ENCODE results near the gene CD2. TPM values are rescaled to one million over a fixed set of nuclear protein-coding genes. Genes with fewer than 3 reads are reported as not detected.

The CD2 gene
- total and polyA plus RNA-seq, 2 experiments from 2014 or later, result not detected

DNA sequence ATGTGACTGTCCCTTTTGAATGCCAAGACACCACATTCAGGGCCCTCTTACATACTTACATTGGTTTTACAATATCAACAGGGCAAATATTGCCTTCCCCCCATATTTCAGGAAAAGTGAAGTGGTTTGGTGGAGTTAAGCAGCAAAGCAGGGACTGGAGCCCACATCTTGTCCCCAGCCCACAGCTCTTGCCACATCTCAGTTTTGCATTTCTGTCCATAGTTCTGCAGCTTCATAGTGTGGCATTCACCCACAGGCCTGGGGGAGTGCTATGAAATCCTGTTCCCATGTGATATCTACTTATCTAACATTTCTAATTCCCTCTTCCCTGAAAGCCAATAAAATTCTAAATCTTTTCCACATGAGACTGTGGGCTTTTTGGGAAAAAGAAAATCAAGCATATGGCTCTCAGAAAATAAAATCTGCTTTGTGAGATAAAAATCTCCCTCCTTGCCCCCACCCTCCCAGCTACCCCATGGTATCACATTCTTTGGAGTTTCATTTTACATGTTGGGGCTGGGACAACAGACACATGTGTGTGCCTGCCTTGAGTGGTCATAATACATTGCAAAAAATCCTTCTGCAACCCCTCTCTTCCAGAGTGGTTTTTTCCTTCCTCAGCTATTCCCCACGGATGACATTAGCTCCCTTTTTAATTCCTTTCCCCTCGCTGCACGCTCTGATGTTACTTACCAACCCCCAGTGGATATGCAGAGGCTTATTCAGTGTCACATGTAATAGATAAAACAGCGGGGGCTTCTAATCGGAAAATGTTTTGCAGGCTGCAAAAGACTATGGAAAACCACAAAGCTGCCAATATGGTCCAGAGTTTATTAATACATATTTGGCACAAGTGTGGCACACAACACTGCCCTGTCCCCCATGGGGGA, 20.5 kb upstream of the CD2 start:
- Histone ChIP-seq H3K9me3 (ENCODE audit: low read depth) (no peaks in the 10 kb centered on the region), H3K4me3 (no peak overlapping the region), H3K27ac (no peak overlapping the region), H3K27me3 (no peaks in the 10 kb centered on the region), H3K36me3 (no peaks in the 10 kb centered on the region), H3K4me1 (ENCODE audit: low read depth) (no peaks in the 10 kb centered on the region)
- no peak for DNase-seq (ENCODE audit: low read depth in 1 of 2, low spot score in 1 of 2)
- TF ChIP-seq, protein P1, sequence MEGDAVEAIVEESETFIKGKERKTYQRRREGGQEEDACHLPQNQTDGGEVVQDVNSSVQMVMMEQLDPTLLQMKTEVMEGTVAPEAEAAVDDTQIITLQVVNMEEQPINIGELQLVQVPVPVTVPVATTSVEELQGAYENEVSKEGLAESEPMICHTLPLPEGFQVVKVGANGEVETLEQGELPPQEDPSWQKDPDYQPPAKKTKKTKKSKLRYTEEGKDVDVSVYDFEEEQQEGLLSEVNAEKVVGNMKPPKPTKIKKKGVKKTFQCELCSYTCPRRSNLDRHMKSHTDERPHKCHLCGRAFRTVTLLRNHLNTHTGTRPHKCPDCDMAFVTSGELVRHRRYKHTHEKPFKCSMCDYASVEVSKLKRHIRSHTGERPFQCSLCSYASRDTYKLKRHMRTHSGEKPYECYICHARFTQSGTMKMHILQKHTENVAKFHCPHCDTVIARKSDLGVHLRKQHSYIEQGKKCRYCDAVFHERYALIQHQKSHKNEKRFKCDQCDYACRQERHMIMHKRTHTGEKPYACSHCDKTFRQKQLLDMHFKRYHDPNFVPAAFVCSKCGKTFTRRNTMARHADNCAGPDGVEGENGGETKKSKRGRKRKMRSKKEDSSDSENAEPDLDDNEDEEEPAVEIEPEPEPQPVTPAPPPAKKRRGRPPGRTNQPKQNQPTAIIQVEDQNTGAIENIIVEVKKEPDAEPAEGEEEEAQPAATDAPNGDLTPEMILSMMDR (IDR thresholded peaks at IDR 0.05; ENCODE audit: low read depth, low read length), result no peak

DNA sequence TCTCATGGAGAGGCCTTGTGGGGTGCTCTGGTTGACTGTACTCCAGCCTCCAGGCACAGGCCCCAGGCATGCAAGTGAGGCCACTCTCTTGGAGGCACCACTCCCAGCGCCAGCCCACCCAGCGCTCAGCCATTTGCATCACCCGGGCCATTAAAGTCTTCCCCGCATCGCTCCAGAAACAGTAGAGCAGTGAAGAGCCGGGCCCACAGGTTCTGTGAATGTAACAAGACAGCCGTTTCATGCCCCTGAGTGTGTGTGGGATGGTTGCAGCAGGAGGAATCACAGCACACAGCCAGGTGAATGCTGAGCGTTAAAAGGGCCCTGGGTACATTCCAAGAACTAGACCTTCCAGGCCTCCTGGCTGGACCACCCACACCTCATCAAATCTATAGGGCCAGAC, 19.0 kb upstream of the CD2 start:
- no peak for DNase-seq (ENCODE audit: low read depth in 1 of 2, low spot score in 1 of 2)
- no peaks in the 10 kb centered on the region for H3K4me1 ChIP-seq (ENCODE audit: low read depth)
- TF ChIP-seq, protein P1 (IDR thresholded peaks at IDR 0.05; ENCODE audit: low read depth, low read length), result no peak
- H3K27ac ChIP-seq, result no peak overlapping the region
- no peaks in the 10 kb centered on the region for H3K36me3 ChIP-seq
- H3K27me3 ChIP-seq, result no peaks in the 10 kb centered on the region
- H3K9me3 ChIP-seq (ENCODE audit: low read depth), result no peaks in the 10 kb centered on the region
- H3K4me3 ChIP-seq, result no peak overlapping the region

DNA sequence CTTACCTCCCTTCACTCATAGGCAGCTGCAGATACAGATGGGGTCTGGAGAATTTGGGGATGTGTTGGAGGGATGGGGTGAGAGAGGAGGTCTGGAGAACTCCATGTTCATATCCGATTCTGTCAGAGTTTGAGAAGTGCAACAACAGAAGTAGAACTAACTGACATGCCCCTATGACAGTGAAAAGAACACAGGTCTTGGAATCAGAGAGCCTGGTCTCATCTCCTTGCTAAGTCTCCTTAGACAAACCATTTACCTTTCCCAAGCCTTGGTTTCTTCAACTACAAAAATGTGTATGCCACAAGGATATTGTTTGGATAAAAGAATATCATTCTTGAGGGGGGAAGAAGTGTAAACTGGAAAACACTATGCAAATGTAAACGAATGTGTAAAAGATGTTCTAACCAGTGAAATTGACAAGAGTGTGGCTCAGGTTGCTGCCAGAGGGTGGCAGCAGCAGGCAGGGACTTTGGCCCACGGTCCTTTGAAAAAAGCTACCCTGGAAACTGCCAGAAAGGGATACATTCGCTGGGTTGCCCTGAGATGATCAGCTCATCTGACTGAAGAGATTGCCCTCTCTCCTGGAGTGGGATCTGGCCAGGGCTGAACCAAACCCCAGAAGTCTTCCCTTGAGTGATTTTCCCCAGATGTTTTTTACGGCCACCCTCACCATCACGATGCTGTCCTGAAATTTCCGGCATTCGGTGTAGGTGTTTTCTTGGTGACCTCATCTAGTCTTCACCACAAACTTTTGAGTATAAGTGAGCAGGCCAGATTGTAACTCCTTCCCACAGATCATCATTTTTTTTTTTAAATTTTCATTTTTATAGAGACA, 17.0 kb upstream of the CD2 start:
- Histone ChIP-seq H3K27ac (no peak overlapping the region), H3K36me3 (no peaks in the 10 kb centered on the region), H3K9me3 (ENCODE audit: low read depth) (no peaks in the 10 kb centered on the region), H3K4me1 (ENCODE audit: low read depth) (no peaks in the 10 kb centered on the region), H3K4me3 (no peak overlapping the region), H3K27me3 (no peaks in the 10 kb centered on the region)
- TF ChIP-seq, protein P1 (IDR thresholded peaks at IDR 0.05; ENCODE audit: low read depth, low read length), result peak; percentile 88
- DNase-seq (ENCODE audit: low read depth in 1 of 2, low spot score in 1 of 2), result peak; percentile 67 to 76

DNA sequence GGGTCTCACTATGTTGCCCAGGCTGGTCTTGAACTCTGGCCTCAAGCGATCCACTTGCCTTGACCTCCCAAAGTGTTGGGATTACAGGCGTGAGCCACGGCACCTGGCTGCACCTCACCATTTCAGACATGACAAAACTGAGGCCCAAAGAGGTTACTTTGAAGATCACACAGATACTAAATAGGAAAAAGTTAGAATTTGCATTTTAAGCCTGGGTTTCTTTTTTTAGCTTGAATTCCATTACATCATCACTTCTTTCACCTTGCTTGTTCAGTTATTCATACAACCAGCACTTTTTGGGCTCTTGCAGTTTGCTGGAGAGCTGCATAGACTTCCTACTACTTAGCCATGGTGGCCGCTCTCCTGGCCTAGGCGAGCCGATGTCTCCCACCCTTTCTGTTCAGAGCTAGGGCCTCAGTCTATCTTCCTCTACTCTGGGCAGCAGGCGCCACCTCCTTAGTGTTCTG, 16.3 kb upstream of the CD2 start:
- TF ChIP-seq, protein P1 (IDR thresholded peaks at IDR 0.05; ENCODE audit: low read depth, low read length), result no peak
- Histone ChIP-seq H3K4me3 (no peak overlapping the region), H3K9me3 (ENCODE audit: low read depth) (no peaks in the 10 kb centered on the region), H3K27me3 (no peaks in the 10 kb centered on the region), H3K4me1 (ENCODE audit: low read depth) (no peaks in the 10 kb centered on the region), H3K27ac (no peak overlapping the region), H3K36me3 (no peaks in the 10 kb centered on the region)
- DNase-seq (ENCODE audit: low read depth in 1 of 2, low spot score in 1 of 2), result no peak

DNA sequence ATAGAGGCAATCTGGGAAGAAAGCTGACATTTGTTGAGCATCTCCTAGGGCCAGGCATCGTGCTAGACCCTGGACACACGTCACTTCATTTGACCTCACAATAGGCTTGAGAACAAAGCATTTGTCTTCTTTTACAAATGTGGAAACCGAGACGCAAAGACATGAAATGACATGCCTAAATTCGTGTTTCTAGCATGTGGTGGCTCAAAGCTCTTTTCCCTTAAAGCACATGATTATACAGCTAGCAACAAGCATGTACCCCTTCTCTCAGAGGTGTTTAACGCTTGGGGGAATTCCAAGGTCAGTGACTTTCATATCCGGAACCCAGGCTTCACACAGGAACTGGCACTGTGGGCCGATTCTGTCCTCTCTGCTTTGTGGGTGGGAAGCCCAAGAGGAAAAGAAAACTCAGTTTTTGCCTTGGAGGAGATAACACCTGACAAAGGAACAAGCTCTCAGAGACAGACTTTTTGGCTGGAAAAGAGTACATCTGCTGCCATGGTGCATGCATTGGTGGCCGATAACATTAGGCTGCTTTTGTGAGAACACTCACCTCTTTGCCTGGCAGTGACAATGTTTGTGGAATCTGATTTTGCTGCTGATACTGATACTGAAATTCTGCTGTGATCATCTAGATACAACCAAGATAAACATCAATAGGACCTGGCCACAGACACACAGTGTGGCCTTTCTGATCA, 15.4 kb upstream of the CD2 start:
- H3K9me3 ChIP-seq (ENCODE audit: low read depth), result no peaks in the 10 kb centered on the region
- no peak for DNase-seq (ENCODE audit: low read depth in 1 of 2, low spot score in 1 of 2)
- H3K4me3 ChIP-seq, result no peak overlapping the region
- TF ChIP-seq, protein P1 (IDR thresholded peaks at IDR 0.05; ENCODE audit: low read depth, low read length), result no peak
- no peaks in the 10 kb centered on the region for H3K36me3 ChIP-seq
- H3K4me1 ChIP-seq (ENCODE audit: low read depth), result no peaks in the 10 kb centered on the region
- no peaks in the 10 kb centered on the region for H3K27me3 ChIP-seq
- H3K27ac ChIP-seq, result no peak overlapping the region
